Activated naive CD4-positive, alpha-beta T cell treated with anti-CD3 and anti-CD28 coated beads for 36 hours (primary cell): ENCODE data around the gene GRID1. TPM values are rescaled to one million over a fixed set of nuclear protein-coding genes. Genes with fewer than 3 reads are reported as not detected.

Experiments used
- CTCF ChIA-PET: fragments of 350-600 bp; sonication (Branson Sonifier 250); formaldehyde crosslinking; loops from one replicate; lab custom pipeline; 2021; ENCODE audit warnings: antibody characterized with exemption; lab: Charles Lee
- DNase-seq: peaks from one replicate; pipeline ENCODE4 v3.0.0-alpha.2; 2020
- H3K27ac Mint-ChIP-seq: one replicate; pipeline ENCODE4 v1.8.0; 2021; ENCODE audit warnings: mild to moderate bottlenecking, mixed read lengths
- H3K27me3 Mint-ChIP-seq: one replicate; pipeline ENCODE4 v1.8.0; 2021; ENCODE audit warnings: low read depth, mixed read lengths
- H3K36me3 Mint-ChIP-seq: one replicate; pipeline ENCODE4 v1.8.0; 2021; ENCODE audit warnings: low read depth, mixed read lengths
- H3K4me1 Mint-ChIP-seq: one replicate; pipeline ENCODE4 v1.8.0; 2021; ENCODE audit warnings: low read depth, mixed read lengths
- H3K4me3 Mint-ChIP-seq: one replicate; pipeline ENCODE4 v1.8.0; 2021; ENCODE audit warnings: mild to moderate bottlenecking, moderate library complexity, mixed read lengths
- H3K9me3 Mint-ChIP-seq: one replicate; pipeline ENCODE4 v1.8.0; 2021; ENCODE audit warnings: mixed read lengths
- intact Hi-C: fragments of 100-400 bp; cut with micrococcal nuclease; formaldehyde crosslinking; loops from one replicate; pipeline ENCODE4 v1.15.1; 2023
- total RNA-seq, 2 experiments: library from RNA; stranded (reverse); gene quantifications; one replicate each; pipeline ENCODE4 v1.2.3, GENCODE V29; 2021

GRID1 gene
- total RNA-seq, 2 experiments from 2014 or later: not detected

- H3K36me3 Mint-ChIP-seq: no peaks in the 10 kb centered on the region
- no peak for DNase-seq
- no peak overlapping the region for H3K4me3 Mint-ChIP-seq
- no peak overlapping the region for H3K27ac Mint-ChIP-seq
- CTCF ChIA-PET: interaction anchor here (1.0 to 1.8 kb wide), 2 partner anchors 15 to 29 kb away, joined by 4 to 5 read pairs; no protein-coding TSS in a partner anchor
- no peaks in the 10 kb centered on the region for H3K9me3 Mint-ChIP-seq
- H3K27me3 Mint-ChIP-seq: peaks cover 3% of the 10 kb centered on the region
- intact Hi-C loops: no loop called here
- no peaks in the 10 kb centered on the region for H3K4me1 Mint-ChIP-seq
These were observed 19.6 kb downstream of the GRID1 start for GRCh38 chr10:86346799-86347665.

GRCh38 chr10:86345859-86346798 lies 20.5 kb downstream of the GRID1 start:
- DNase-seq: no peak
- H3K36me3 Mint-ChIP-seq: no peaks in the 10 kb centered on the region
- no peak overlapping the region for H3K4me3 Mint-ChIP-seq
- CTCF ChIA-PET: interaction anchor here (1.0 to 1.8 kb wide), 2 partner anchors 16 to 30 kb away, joined by 4 to 5 read pairs; no protein-coding TSS in a partner anchor
- intact Hi-C loops: no loop called here
- no peak overlapping the region for H3K27ac Mint-ChIP-seq
- peaks cover 3% of the 10 kb centered on the region for H3K27me3 Mint-ChIP-seq
- H3K9me3 Mint-ChIP-seq: no peaks in the 10 kb centered on the region
- no peaks in the 10 kb centered on the region for H3K4me1 Mint-ChIP-seq

- DNase-seq: no peak
- CTCF ChIA-PET: interaction anchor here (1.8 kb wide), 1 partner anchor 31 kb away, joined by 5 read pairs; no protein-coding TSS in a partner anchor
- no peaks in the 10 kb centered on the region for H3K9me3 Mint-ChIP-seq
- H3K4me3 Mint-ChIP-seq: no peak overlapping the region
- intact Hi-C loops: no loop called here
- no peaks in the 10 kb centered on the region for H3K4me1 Mint-ChIP-seq
- no peaks in the 10 kb centered on the region for H3K36me3 Mint-ChIP-seq
- peaks cover 3% of the 10 kb centered on the region for H3K27me3 Mint-ChIP-seq
- H3K27ac Mint-ChIP-seq: no peak overlapping the region
These were observed 21.2 kb downstream of the GRID1 start for GRCh38 chr10:86345296-86345858.

GRCh38 chr10:86344714-86345161 lies 21.9 kb downstream of the GRID1 start:
- Mint-ChIP-seq H3K4me3 (no peak overlapping the region), H3K4me1 (no peaks in the 10 kb centered on the region), H3K36me3 (no peaks in the 10 kb centered on the region), H3K27ac (no peak overlapping the region), H3K27me3 (peaks cover 3% of the 10 kb centered on the region), H3K9me3 (no peaks in the 10 kb centered on the region)
- intact Hi-C loops: no loop called here
- CTCF ChIA-PET: no interaction called here
- DNase-seq: no peak

- no peak for DNase-seq
- Mint-ChIP-seq H3K27me3 (peaks cover 1% of the 10 kb centered on the region), H3K36me3 (no peaks in the 10 kb centered on the region), H3K9me3 (no peaks in the 10 kb centered on the region), H3K4me3 (no peak overlapping the region), H3K27ac (no peak overlapping the region), H3K4me1 (no peaks in the 10 kb centered on the region)
- intact Hi-C loops: no loop called here
- CTCF ChIA-PET: no interaction called here
These were observed 22.3 kb downstream of the GRID1 start for GRCh38 chr10:86344281-86344680.

- Mint-ChIP-seq H3K27ac (no peak overlapping the region), H3K9me3 (no peaks in the 10 kb centered on the region), H3K4me1 (no peaks in the 10 kb centered on the region), H3K4me3 (no peak overlapping the region), H3K36me3 (no peaks in the 10 kb centered on the region), H3K27me3 (no peaks in the 10 kb centered on the region)
- CTCF ChIA-PET: no interaction called here
- no peak for DNase-seq
- intact Hi-C loops: no loop called here
These were observed 22.8 kb downstream of the GRID1 start for GRCh38 chr10:86343761-86344160.

GRCh38 chr10:86342111-86342863 lies 24.3 kb downstream of the GRID1 start:
- CTCF ChIA-PET: interaction anchor here (1.3 kb wide), 1 partner anchor 36 kb away, joined by 3 read pairs; no protein-coding TSS in a partner anchor
- intact Hi-C loops: no loop called here
- H3K27ac Mint-ChIP-seq: no peak overlapping the region
- H3K36me3 Mint-ChIP-seq: no peaks in the 10 kb centered on the region
- H3K27me3 Mint-ChIP-seq: no peaks in the 10 kb centered on the region
- no peak overlapping the region for H3K4me3 Mint-ChIP-seq
- H3K9me3 Mint-ChIP-seq: no peaks in the 10 kb centered on the region
- no peak for DNase-seq
- H3K4me1 Mint-ChIP-seq: no peaks in the 10 kb centered on the region

GRCh38 chr10:86341361-86341811 lies 25.2 kb downstream of the GRID1 start:
- intact Hi-C loops: no loop called here
- Mint-ChIP-seq H3K27me3 (no peaks in the 10 kb centered on the region), H3K36me3 (no peaks in the 10 kb centered on the region), H3K4me3 (no peak overlapping the region), H3K27ac (no peak overlapping the region), H3K4me1 (no peaks in the 10 kb centered on the region), H3K9me3 (no peaks in the 10 kb centered on the region)
- no peak for DNase-seq
- CTCF ChIA-PET: interaction anchor here (1.3 kb wide), 1 partner anchor 37 kb away, joined by 3 read pairs; no protein-coding TSS in a partner anchor

GRCh38 chr10:86340991-86341260 lies 25.7 kb downstream of the GRID1 start:
- H3K27ac Mint-ChIP-seq: no peak overlapping the region
- no peaks in the 10 kb centered on the region for H3K9me3 Mint-ChIP-seq
- H3K27me3 Mint-ChIP-seq: no peaks in the 10 kb centered on the region
- no peak overlapping the region for H3K4me3 Mint-ChIP-seq
- DNase-seq: no peak
- intact Hi-C loops: no loop called here
- H3K4me1 Mint-ChIP-seq: no peaks in the 10 kb centered on the region
- CTCF ChIA-PET: interaction anchor here (1.3 kb wide), 1 partner anchor 37 kb away, joined by 3 read pairs; no protein-coding TSS in a partner anchor
- H3K36me3 Mint-ChIP-seq: no peaks in the 10 kb centered on the region

GRCh38 chr10:86340176-86340990 lies 26.2 kb downstream of the GRID1 start:
- DNase-seq: no peak
- Mint-ChIP-seq H3K27me3 (no peaks in the 10 kb centered on the region), H3K4me3 (no peak overlapping the region), H3K27ac (no peak overlapping the region), H3K36me3 (no peaks in the 10 kb centered on the region), H3K4me1 (no peaks in the 10 kb centered on the region), H3K9me3 (no peaks in the 10 kb centered on the region)
- intact Hi-C loops: no loop called here
- CTCF ChIA-PET: no interaction called here

GRCh38 chr10:86339226-86339865 lies 27.2 kb downstream of the GRID1 start:
- Mint-ChIP-seq H3K4me1 (no peaks in the 10 kb centered on the region), H3K27me3 (no peaks in the 10 kb centered on the region), H3K9me3 (no peaks in the 10 kb centered on the region), H3K36me3 (no peaks in the 10 kb centered on the region), H3K4me3 (no peak overlapping the region), H3K27ac (no peak overlapping the region)
- DNase-seq: no peak
- CTCF ChIA-PET: no interaction called here
- intact Hi-C loops: no loop called here
